ENCODE data around the gene IKBKE.

DNA sequence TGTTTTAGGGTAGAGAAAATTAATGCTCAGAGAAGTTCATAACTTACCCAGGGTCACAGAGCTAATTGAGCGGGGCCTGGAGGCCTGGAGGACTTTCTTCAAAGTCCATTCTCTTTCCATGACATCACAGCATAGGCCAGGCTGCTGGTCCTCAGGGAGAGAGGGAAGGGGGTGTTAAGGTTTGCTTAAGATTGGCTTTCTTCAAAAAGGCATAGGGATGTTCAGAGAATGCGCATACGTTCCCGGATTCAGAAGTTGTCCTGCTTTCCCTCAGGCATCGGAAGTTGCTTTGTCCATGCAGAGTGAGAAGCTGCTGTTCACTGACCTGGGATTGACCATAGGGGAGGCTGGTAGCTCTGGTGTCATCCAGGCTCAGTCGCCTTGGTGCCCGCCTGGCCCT is 62.1 kb downstream of the IKBKE start:
- no peak for TF ChIP-seq EZH2 (IDR thresholded peaks at IDR 0.05; ENCODE audit: insufficient read depth, poor library complexity, severe bottlenecking)
- TF ChIP-seq EZH2phosphoT487 (IDR thresholded peaks at IDR 0.05; ENCODE audit: insufficient read depth, low read depth), result no peak
